ENCODE results near the gene GGCX. TPM values are rescaled to one million over a fixed set of nuclear protein-coding genes. Genes with fewer than 3 reads are reported as not detected.

GGCX gene
- total and polyA plus RNA-seq, 2 of the 4 experiments (the other 2 are of a cell fraction): 35.0 to 39.4 TPM

DNA sequence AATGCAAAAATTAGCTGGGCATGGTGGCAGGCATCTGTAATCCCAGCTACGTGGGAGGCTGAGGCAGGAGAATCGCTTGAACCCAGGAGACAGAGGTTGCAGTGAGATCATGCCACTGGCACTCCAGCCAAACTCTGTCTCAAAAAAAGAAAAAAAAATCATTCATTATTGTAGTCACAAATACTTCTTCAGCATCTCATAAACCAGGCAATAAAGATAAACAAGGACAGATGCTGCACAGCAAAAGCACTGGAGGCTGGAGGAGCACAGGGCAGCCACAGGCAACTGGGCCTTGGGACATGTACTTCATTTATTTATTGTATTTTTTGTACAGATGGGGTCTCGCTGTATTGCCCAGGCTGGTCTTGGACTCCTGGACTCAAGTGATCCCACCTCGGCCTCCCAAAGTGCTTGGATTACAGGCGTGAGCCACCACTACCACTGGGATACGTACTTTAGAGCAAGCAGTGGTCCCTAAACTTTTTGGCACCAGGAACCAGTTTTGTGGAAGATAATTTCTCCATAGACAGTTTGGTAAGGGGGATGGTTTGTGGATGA is 39.1 kb downstream of the GGCX start (continued):
- TF ChIP-seq, protein P1, sequence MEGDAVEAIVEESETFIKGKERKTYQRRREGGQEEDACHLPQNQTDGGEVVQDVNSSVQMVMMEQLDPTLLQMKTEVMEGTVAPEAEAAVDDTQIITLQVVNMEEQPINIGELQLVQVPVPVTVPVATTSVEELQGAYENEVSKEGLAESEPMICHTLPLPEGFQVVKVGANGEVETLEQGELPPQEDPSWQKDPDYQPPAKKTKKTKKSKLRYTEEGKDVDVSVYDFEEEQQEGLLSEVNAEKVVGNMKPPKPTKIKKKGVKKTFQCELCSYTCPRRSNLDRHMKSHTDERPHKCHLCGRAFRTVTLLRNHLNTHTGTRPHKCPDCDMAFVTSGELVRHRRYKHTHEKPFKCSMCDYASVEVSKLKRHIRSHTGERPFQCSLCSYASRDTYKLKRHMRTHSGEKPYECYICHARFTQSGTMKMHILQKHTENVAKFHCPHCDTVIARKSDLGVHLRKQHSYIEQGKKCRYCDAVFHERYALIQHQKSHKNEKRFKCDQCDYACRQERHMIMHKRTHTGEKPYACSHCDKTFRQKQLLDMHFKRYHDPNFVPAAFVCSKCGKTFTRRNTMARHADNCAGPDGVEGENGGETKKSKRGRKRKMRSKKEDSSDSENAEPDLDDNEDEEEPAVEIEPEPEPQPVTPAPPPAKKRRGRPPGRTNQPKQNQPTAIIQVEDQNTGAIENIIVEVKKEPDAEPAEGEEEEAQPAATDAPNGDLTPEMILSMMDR (conservative IDR thresholded peaks at IDR 0.05; ENCODE audit: low read depth, low read length): no peak
- no peak for TF ChIP-seq RAD21 (IDR thresholded peaks at IDR 0.05; ENCODE audit: low read length)
- no peak for TF ChIP-seq MAFK (IDR thresholded peaks at IDR 0.05; ENCODE audit: low read depth, low read length)
- TF ChIP-seq POLR2A (IDR thresholded peaks at IDR 0.05; ENCODE audit: low read depth, low read length): no peak
- TF ChIP-seq NFE2L2 (IDR thresholded peaks at IDR 0.05; ENCODE audit: low read depth, low read length): no peak
- no peak for TF ChIP-seq RFX5 (IDR thresholded peaks at IDR 0.05; ENCODE audit: low read depth, low read length)

Measured in IMR-90 (cell line).